Endodermal cell (in vitro differentiated cells): Measurements from ENCODE around the gene PIP5K1C. TPM values are rescaled to one million over a fixed set of nuclear protein-coding genes. Genes with fewer than 3 reads are reported as not detected.

Experiments
- DNase-seq: peaks from one replicate; pipeline ENCODE4 v3.0.0-alpha.2; 2017
- H3K27ac ChIP-seq: 2 replicates; pipeline ENCODE4 v1.5.1; 2013; ENCODE audit warnings: mild to moderate bottlenecking, low read depth, low read length, moderate library complexity
- H3K27me3 ChIP-seq: 2 replicates; pipeline ENCODE4 v1.6.1; 2013; ENCODE audit warnings: mild to moderate bottlenecking, low read length, moderate library complexity; ENCODE audit not compliant: insufficient read depth, control insufficient read depth, poor library complexity, severe bottlenecking
- H3K36me3 ChIP-seq: 2 replicates; pipeline ENCODE4 v1.7.0; 2013; ENCODE audit warnings: mild to moderate bottlenecking, low read length, moderate library complexity; ENCODE audit not compliant: control insufficient read depth, insufficient read depth
- H3K4me1 ChIP-seq: one replicate; pipeline ENCODE4 v1.7.0; 2013; ENCODE audit warnings: low read length; ENCODE audit not compliant: control insufficient read depth, insufficient read depth
- H3K4me3 ChIP-seq: 2 replicates; pipeline ENCODE4 v1.5.1; 2013; ENCODE audit warnings: mild to moderate bottlenecking, low read length, moderate library complexity
- H3K9ac ChIP-seq: 2 replicates; pipeline ENCODE4 v1.6.1; 2013; ENCODE audit warnings: mild to moderate bottlenecking, low read length, moderate library complexity; ENCODE audit not compliant: poor library complexity, severe bottlenecking; ENCODE audit errors: extremely low read depth
- H3K9me3 ChIP-seq: 2 replicates; pipeline ENCODE4 v1.6.1; 2013; ENCODE audit warnings: mild to moderate bottlenecking, low read length, moderate library complexity; ENCODE audit not compliant: control insufficient read depth
- H3K27ac Mint-ChIP-seq: 2 replicates; pipeline ENCODE4 v1.8.0; 2020; ENCODE audit warnings: mixed read lengths
- H3K27me3 Mint-ChIP-seq: 2 replicates; pipeline ENCODE4 v1.8.0; 2021; ENCODE audit warnings: mild to moderate bottlenecking, mixed read lengths; ENCODE audit not compliant: insufficient read depth
- H3K36me3 Mint-ChIP-seq: 2 replicates; pipeline ENCODE4 v1.8.0; 2020; ENCODE audit warnings: low read depth, mixed read lengths
- H3K4me1 Mint-ChIP-seq: 2 replicates; pipeline ENCODE4 v1.8.0; 2020; ENCODE audit warnings: mixed read lengths
- H3K4me3 Mint-ChIP-seq: 2 replicates; pipeline ENCODE4 v1.8.0; 2020; ENCODE audit warnings: mild to moderate bottlenecking, moderate library complexity, mixed read lengths
- H3K9me3 Mint-ChIP-seq: 2 replicates; pipeline ENCODE4 v1.8.0; 2020; ENCODE audit warnings: mild to moderate bottlenecking, mixed read lengths
- CTCF ChIP-seq: fragments of 200-600 bp; sonication (generic); conservative IDR thresholded peaks from 2 replicates; pipeline ENCODE4 v1.5.0; 2021; ENCODE audit warnings: antibody characterized with exemption, mild to moderate bottlenecking
- WGBS, 2 experiments: methylation state at CpG; one replicate each; pipeline versions ENCODE4 v1.1.5 to v1.1.7; 2013; ENCODE audit warnings: missing lambda C conversion rate in 2 of 2, mixed read lengths in 1 of 2; ENCODE audit not compliant: insufficient coverage in 1 of 2, insufficient read length in 1 of 2; 5-methylcytosine and 5-hydroxymethylcytosine counted together
- total RNA-seq, 2 donors: library from RNA; stranded (reverse); fragmentation: NEBNext Ultra II Directional in 1 of 2; extraction: Animal tissue kit (Norgen Biotek cat#: 25700) in 1 of 2; gene quantifications; 2 replicates in 1 of 2; 3 replicates in 1 of 2; pipeline ENCODE4 v1.2.1, GENCODE V29; 2021

PIP5K1C gene
- total RNA-seq, 2 donors from 2014 or later, result 43.5 to 51.5 TPM

GRCh38 chr19:3720349-3720917, 20.2 kb upstream of the PIP5K1C start:
- H3K36me3 Mint-ChIP-seq, result no peaks in the 10 kb centered on the region
- H3K4me1 Mint-ChIP-seq, result peaks cover 4% of the 10 kb centered on the region
- H3K36me3 ChIP-seq, result no peaks in the 10 kb centered on the region
- 54% methylated on average over 9 of the region's 9 CpGs; no CpG with 5 or more reads in 1 of the 2 experiments for WGBS, 2 experiments
- H3K9me3 ChIP-seq, result no peaks in the 10 kb centered on the region
- H3K27ac ChIP-seq, result no peak overlapping the region
- no peak overlapping the region for H3K9ac ChIP-seq
- TF ChIP-seq CTCF, result no peak
- H3K27me3 Mint-ChIP-seq, result peaks cover 10% of the 10 kb centered on the region
- no peak for DNase-seq
- H3K27ac Mint-ChIP-seq, result no peak overlapping the region
- H3K4me3 Mint-ChIP-seq, result no peak overlapping the region
- H3K4me1 ChIP-seq, result no peaks in the 10 kb centered on the region
- H3K9me3 Mint-ChIP-seq, result no peaks in the 10 kb centered on the region
- H3K4me3 ChIP-seq, result no peak overlapping the region
- peaks cover 7% of the 10 kb centered on the region for H3K27me3 ChIP-seq

- 98% methylated on average over 4 of the region's 4 CpGs; no CpG with 5 or more reads in 1 of the 2 experiments for WGBS, 2 experiments
- Histone ChIP-seq H3K27me3 (peaks cover 7% of the 10 kb centered on the region), H3K36me3 (no peaks in the 10 kb centered on the region), H3K4me1 (no peaks in the 10 kb centered on the region), H3K9me3 (no peaks in the 10 kb centered on the region), H3K27ac (no peak overlapping the region), H3K9ac (no peak overlapping the region), H3K4me3 (no peak overlapping the region)
- Mint-ChIP-seq H3K36me3 (no peaks in the 10 kb centered on the region), H3K9me3 (no peaks in the 10 kb centered on the region), H3K4me1 (peaks cover 4% of the 10 kb centered on the region), H3K4me3 (no peak overlapping the region), H3K27me3 (peaks cover 10% of the 10 kb centered on the region), H3K27ac (no peak overlapping the region)
- TF ChIP-seq CTCF, result no peak
- no peak for DNase-seq
These were observed 19.6 kb upstream of the PIP5K1C start for GRCh38 chr19:3719868-3720267.

GRCh38 chr19:3716147-3716668, 15.9 kb upstream of the PIP5K1C start:
- DNase-seq, result no peak
- 93% methylated on average over 16 of the region's 16 CpGs for WGBS, 2 experiments
- Mint-ChIP-seq H3K4me3 (no peak overlapping the region), H3K27ac (no peak overlapping the region), H3K36me3 (no peaks in the 10 kb centered on the region), H3K27me3 (no peaks in the 10 kb centered on the region), H3K9me3 (no peaks in the 10 kb centered on the region), H3K4me1 (no peaks in the 10 kb centered on the region)
- H3K4me1 ChIP-seq, result no peaks in the 10 kb centered on the region
- no peak overlapping the region for H3K4me3 ChIP-seq
- TF ChIP-seq CTCF, result no peak
- no peak overlapping the region for H3K27ac ChIP-seq
- H3K9me3 ChIP-seq, result no peaks in the 10 kb centered on the region
- no peaks in the 10 kb centered on the region for H3K36me3 ChIP-seq
- H3K9ac ChIP-seq, result no peak overlapping the region
- no peaks in the 10 kb centered on the region for H3K27me3 ChIP-seq
